ENCODE results near the gene SLC13A3. TPM values are rescaled to one million over a fixed set of nuclear protein-coding genes. Genes with fewer than 3 reads are reported as not detected.

Gene SLC13A3
- total RNA-seq, 1 experiment from 2014 or later = 1.3 TPM

DNA sequence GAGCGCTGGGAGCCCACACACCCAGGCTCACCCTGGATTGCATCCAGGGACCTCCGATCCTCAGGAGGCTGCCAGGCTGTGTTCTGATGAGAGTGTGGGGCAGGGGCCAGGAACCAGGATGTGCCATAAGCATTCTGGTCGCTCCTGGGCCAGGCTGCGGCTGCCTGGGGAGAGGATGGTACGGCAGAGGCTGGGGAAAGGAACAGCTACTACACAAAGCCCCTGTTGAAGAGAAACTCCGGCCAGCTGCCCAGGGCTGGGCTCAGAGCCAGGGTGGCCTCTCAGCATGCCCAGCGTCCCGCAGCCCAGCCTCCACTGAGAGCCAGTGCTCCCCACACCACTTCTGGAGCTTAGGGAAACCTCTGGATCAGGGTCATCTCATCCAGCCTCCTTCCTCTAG lies 79.1 kb downstream of the SLC13A3 start:
- intact Hi-C loops (cut with micrococcal nuclease; ENCODE audit: unreplicated experiment) = no loop called here
- Histone ChIP-seq H3K4me1 (ENCODE audit: insufficient read depth, low read length, poor library complexity, severe bottlenecking) (no peaks in the 10 kb centered on the region), H3K27ac (ENCODE audit: low read depth, low read length, poor library complexity, severe bottlenecking) (no peak overlapping the region), H3K27me3 (replicated peaks; ENCODE audit: insufficient read depth, low read depth, low read length, poor library complexity) (no peaks in the 10 kb centered on the region), H3K4me3 (ENCODE audit: low read depth, low read length, poor library complexity, severe bottlenecking) (no peak overlapping the region), H3K9me3 (ENCODE audit: low read depth, low read length, poor library complexity, severe bottlenecking) (no peaks in the 10 kb centered on the region), H3K36me3 (ENCODE audit: insufficient read depth, low read length, poor library complexity, severe bottlenecking) (no peaks in the 10 kb centered on the region)
- TF ChIP-seq, protein P1, sequence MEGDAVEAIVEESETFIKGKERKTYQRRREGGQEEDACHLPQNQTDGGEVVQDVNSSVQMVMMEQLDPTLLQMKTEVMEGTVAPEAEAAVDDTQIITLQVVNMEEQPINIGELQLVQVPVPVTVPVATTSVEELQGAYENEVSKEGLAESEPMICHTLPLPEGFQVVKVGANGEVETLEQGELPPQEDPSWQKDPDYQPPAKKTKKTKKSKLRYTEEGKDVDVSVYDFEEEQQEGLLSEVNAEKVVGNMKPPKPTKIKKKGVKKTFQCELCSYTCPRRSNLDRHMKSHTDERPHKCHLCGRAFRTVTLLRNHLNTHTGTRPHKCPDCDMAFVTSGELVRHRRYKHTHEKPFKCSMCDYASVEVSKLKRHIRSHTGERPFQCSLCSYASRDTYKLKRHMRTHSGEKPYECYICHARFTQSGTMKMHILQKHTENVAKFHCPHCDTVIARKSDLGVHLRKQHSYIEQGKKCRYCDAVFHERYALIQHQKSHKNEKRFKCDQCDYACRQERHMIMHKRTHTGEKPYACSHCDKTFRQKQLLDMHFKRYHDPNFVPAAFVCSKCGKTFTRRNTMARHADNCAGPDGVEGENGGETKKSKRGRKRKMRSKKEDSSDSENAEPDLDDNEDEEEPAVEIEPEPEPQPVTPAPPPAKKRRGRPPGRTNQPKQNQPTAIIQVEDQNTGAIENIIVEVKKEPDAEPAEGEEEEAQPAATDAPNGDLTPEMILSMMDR (conservative IDR thresholded peaks at IDR 0.05; ENCODE audit: low read depth, low read length) = no peak
- TF ChIP-seq EZH2 (IDR thresholded peaks at IDR 0.05; ENCODE audit: borderline replicate concordance, low read depth, low read length, poor library complexity, severe bottlenecking) = no peak
- POLR2A ChIA-PET (ENCODE audit: low non-redundant PET) = no interaction called here
- CTCF ChIA-PET = no interaction called here
- no peak for DNase-seq (ENCODE audit: low spot score)
- no TSS peak for BruUV-seq (replicated peaks)

DNA sequence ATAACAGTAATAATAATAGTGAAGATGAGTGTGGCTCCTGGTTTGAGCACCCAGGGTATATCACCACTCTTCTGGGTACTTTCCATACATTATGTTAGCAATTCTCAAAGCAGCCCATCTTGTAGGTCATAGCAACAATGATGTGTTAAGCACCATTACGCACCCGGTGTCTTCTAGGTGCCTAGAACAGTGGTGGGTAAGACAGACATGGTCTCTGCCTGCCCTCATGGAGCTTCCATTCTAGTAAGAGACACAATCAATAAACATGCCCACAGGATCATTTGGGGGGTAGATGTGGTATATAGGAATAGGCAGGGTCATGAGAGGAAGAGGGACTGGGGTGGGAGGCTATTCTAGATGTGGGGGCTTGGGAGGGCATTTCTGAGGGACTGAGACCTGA lies 79.8 kb downstream of the SLC13A3 start:
- TF ChIP-seq, protein P1 (conservative IDR thresholded peaks at IDR 0.05; ENCODE audit: low read depth, low read length) = no peak
- no peak for TF ChIP-seq EZH2 (IDR thresholded peaks at IDR 0.05; ENCODE audit: borderline replicate concordance, low read depth, low read length, poor library complexity, severe bottlenecking)
- POLR2A ChIA-PET (ENCODE audit: low non-redundant PET) = no interaction called here
- CTCF ChIA-PET = no interaction called here
- Histone ChIP-seq H3K27me3 (replicated peaks; ENCODE audit: insufficient read depth, low read depth, low read length, poor library complexity) (no peaks in the 10 kb centered on the region), H3K27ac (ENCODE audit: low read depth, low read length, poor library complexity, severe bottlenecking) (no peak overlapping the region), H3K4me1 (ENCODE audit: insufficient read depth, low read length, poor library complexity, severe bottlenecking) (no peaks in the 10 kb centered on the region), H3K9me3 (ENCODE audit: low read depth, low read length, poor library complexity, severe bottlenecking) (no peaks in the 10 kb centered on the region), H3K36me3 (ENCODE audit: insufficient read depth, low read length, poor library complexity, severe bottlenecking) (no peaks in the 10 kb centered on the region), H3K4me3 (ENCODE audit: low read depth, low read length, poor library complexity, severe bottlenecking) (no peak overlapping the region)
- intact Hi-C loops (cut with micrococcal nuclease; ENCODE audit: unreplicated experiment) = no loop called here
- BruUV-seq (replicated peaks) = no TSS peak
- DNase-seq (ENCODE audit: low spot score) = no peak

DNA sequence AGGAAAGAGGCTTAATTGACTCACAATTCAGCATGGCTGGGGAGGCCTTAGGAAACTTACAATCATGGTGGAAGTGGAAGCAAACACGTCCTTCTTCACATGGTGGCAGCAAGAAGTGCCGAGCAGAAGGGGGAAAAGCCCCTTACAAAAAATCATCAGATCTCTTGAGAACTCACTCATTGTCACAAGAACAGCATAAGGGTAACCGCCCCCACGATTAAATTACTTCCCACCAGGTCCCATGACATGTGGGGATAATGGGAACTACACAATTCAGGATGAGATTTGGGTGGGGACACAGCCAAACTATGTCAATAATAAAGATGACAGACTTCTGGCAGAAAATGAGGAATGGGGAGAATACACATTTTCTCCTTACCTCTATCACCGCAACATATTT lies 80.3 kb downstream of the SLC13A3 start:
- no peak for DNase-seq (ENCODE audit: low spot score)
- intact Hi-C loops (cut with micrococcal nuclease; ENCODE audit: unreplicated experiment) = no loop called here
- no peaks in the 10 kb centered on the region for H3K4me1 ChIP-seq (ENCODE audit: insufficient read depth, low read length, poor library complexity, severe bottlenecking)
- TF ChIP-seq, protein P1 (conservative IDR thresholded peaks at IDR 0.05; ENCODE audit: low read depth, low read length) = no peak
- no peak for TF ChIP-seq EZH2 (IDR thresholded peaks at IDR 0.05; ENCODE audit: borderline replicate concordance, low read depth, low read length, poor library complexity, severe bottlenecking)
- CTCF ChIA-PET = no interaction called here
- H3K27ac ChIP-seq (ENCODE audit: low read depth, low read length, poor library complexity, severe bottlenecking) = no peak overlapping the region
- H3K4me3 ChIP-seq (ENCODE audit: low read depth, low read length, poor library complexity, severe bottlenecking) = no peak overlapping the region
- H3K27me3 ChIP-seq (replicated peaks; ENCODE audit: insufficient read depth, low read depth, low read length, poor library complexity) = no peaks in the 10 kb centered on the region
- POLR2A ChIA-PET (ENCODE audit: low non-redundant PET) = no interaction called here
- no TSS peak for BruUV-seq (replicated peaks)
- no peaks in the 10 kb centered on the region for H3K36me3 ChIP-seq (ENCODE audit: insufficient read depth, low read length, poor library complexity, severe bottlenecking)
- H3K9me3 ChIP-seq (ENCODE audit: low read depth, low read length, poor library complexity, severe bottlenecking) = no peaks in the 10 kb centered on the region
